Dendritic cell treated with granulocyte-macrophage colony-stimulating factor and Interleukin-4, amounts not matched to agents 40 ng/mL and 50 ng/mL, for 4 days (primary cell): ENCODE data around the gene ACTR1B.

Source experiments
- H3K27ac Mint-ChIP-seq: one replicate; pipeline ENCODE4 v1.8.0; 2022; ENCODE audit warnings: mild to moderate bottlenecking, mixed read lengths
- H3K27me3 Mint-ChIP-seq: one replicate; pipeline ENCODE4 v1.8.0; 2022; ENCODE audit warnings: mild to moderate bottlenecking, mixed read lengths
- H3K36me3 Mint-ChIP-seq: one replicate; pipeline ENCODE4 v1.8.0; 2022; ENCODE audit warnings: low read depth, mixed read lengths
- H3K4me1 Mint-ChIP-seq: one replicate; pipeline ENCODE4 v1.8.0; 2022; ENCODE audit warnings: low read depth, mixed read lengths
- H3K4me3 Mint-ChIP-seq: one replicate; pipeline ENCODE4 v1.8.0; 2022; ENCODE audit warnings: mild to moderate bottlenecking, moderate library complexity, mixed read lengths
- H3K9me3 Mint-ChIP-seq: one replicate; pipeline ENCODE4 v1.8.0; 2022; ENCODE audit warnings: mixed read lengths
- intact Hi-C: fragments of 100-400 bp; cut with micrococcal nuclease; formaldehyde crosslinking; loops from one replicate; pipeline ENCODE4 v1.15.0; 2022

ACTR1B gene

GRCh38 chr2:97659256-97660043, 4.4 kb downstream of the ACTR1B start:
- Mint-ChIP-seq H3K9me3 (peaks cover 9% of the 10 kb centered on the region), H3K36me3 (peaks cover 76% of the 10 kb centered on the region), H3K27me3 (no peaks in the 10 kb centered on the region), H3K27ac (peak overlapping the region; percentile 70), H3K4me1 (peaks cover 68% of the 10 kb centered on the region), H3K4me3 (peak overlapping the region; percentile 6)
- intact Hi-C loops = loop anchor here (5.0 kb wide), 1 partner anchor 948 kb away; the partner anchor contains the start of genes COA5 and UNC50

- H3K36me3 Mint-ChIP-seq = peaks cover 82% of the 10 kb centered on the region
- no peak overlapping the region for H3K4me3 Mint-ChIP-seq
- no peak overlapping the region for H3K27ac Mint-ChIP-seq
- no peaks in the 10 kb centered on the region for H3K27me3 Mint-ChIP-seq
- H3K9me3 Mint-ChIP-seq = peaks cover 16% of the 10 kb centered on the region
- intact Hi-C loops = no loop called here
- H3K4me1 Mint-ChIP-seq = peaks cover 75% of the 10 kb centered on the region
These were observed 5.1 kb downstream of the ACTR1B start for GRCh38 chr2:97658691-97659157.

- Mint-ChIP-seq H3K9me3 (peaks cover 18% of the 10 kb centered on the region), H3K27me3 (no peaks in the 10 kb centered on the region), H3K4me3 (no peak overlapping the region), H3K27ac (peak overlapping the region; percentile 30), H3K36me3 (peaks cover 79% of the 10 kb centered on the region), H3K4me1 (peaks cover 80% of the 10 kb centered on the region)
- intact Hi-C loops = no loop called here
These were observed 5.7 kb downstream of the ACTR1B start for GRCh38 chr2:97657986-97658690.

GRCh38 chr2:97656905-97657587, 6.8 kb downstream of the ACTR1B start:
- peak overlapping the region; percentile 30 for H3K27ac Mint-ChIP-seq
- peaks cover 18% of the 10 kb centered on the region for H3K9me3 Mint-ChIP-seq
- no peaks in the 10 kb centered on the region for H3K27me3 Mint-ChIP-seq
- peaks cover 77% of the 10 kb centered on the region for H3K4me1 Mint-ChIP-seq
- peaks cover 75% of the 10 kb centered on the region for H3K36me3 Mint-ChIP-seq
- H3K4me3 Mint-ChIP-seq = no peak overlapping the region
- intact Hi-C loops = no loop called here

GRCh38 chr2:97656129-97656755, 7.6 kb downstream of the ACTR1B start:
- no peak overlapping the region for H3K27ac Mint-ChIP-seq
- H3K9me3 Mint-ChIP-seq = peaks cover 18% of the 10 kb centered on the region
- H3K27me3 Mint-ChIP-seq = no peaks in the 10 kb centered on the region
- H3K4me3 Mint-ChIP-seq = no peak overlapping the region
- intact Hi-C loops = no loop called here
- H3K4me1 Mint-ChIP-seq = peaks cover 70% of the 10 kb centered on the region
- peaks cover 70% of the 10 kb centered on the region for H3K36me3 Mint-ChIP-seq

GRCh38 chr2:97654791-97655190, 9.1 kb downstream of the ACTR1B start:
- Mint-ChIP-seq H3K4me3 (no peak overlapping the region), H3K4me1 (peaks cover 60% of the 10 kb centered on the region)
- intact Hi-C loops = no loop called here

GRCh38 chr2:97654309-97654708, 9.5 kb downstream of the ACTR1B start:
- Mint-ChIP-seq H3K27ac (peak overlapping the region; percentile 59), H3K27me3 (no peaks in the 10 kb centered on the region), H3K9me3 (peaks cover 18% of the 10 kb centered on the region), H3K4me1 (peaks cover 61% of the 10 kb centered on the region), H3K4me3 (no peak overlapping the region), H3K36me3 (peaks cover 73% of the 10 kb centered on the region)
- intact Hi-C loops = no loop called here

More at GRCh38 chr2:97654791-97655190, 9.1 kb downstream of the ACTR1B start:
- peak overlapping the region; percentile 59 for H3K27ac Mint-ChIP-seq
- no peaks in the 10 kb centered on the region for H3K27me3 Mint-ChIP-seq
- H3K9me3 Mint-ChIP-seq = peaks cover 18% of the 10 kb centered on the region
- peaks cover 73% of the 10 kb centered on the region for H3K36me3 Mint-ChIP-seq

- H3K27me3 Mint-ChIP-seq = no peaks in the 10 kb centered on the region
- intact Hi-C loops = no loop called here
- H3K27ac Mint-ChIP-seq = peak overlapping the region; percentile 59
- H3K9me3 Mint-ChIP-seq = peaks cover 18% of the 10 kb centered on the region
- H3K4me3 Mint-ChIP-seq = no peak overlapping the region
- H3K36me3 Mint-ChIP-seq = peaks cover 73% of the 10 kb centered on the region
- peaks cover 65% of the 10 kb centered on the region for H3K4me1 Mint-ChIP-seq
These were observed 10.0 kb downstream of the ACTR1B start for GRCh38 chr2:97653874-97654273.

GRCh38 chr2:97653473-97653872, 10.4 kb downstream of the ACTR1B start:
- Mint-ChIP-seq H3K27ac (peak overlapping the region; percentile 53), H3K27me3 (no peaks in the 10 kb centered on the region), H3K9me3 (peaks cover 18% of the 10 kb centered on the region), H3K36me3 (peaks cover 73% of the 10 kb centered on the region), H3K4me1 (peaks cover 67% of the 10 kb centered on the region), H3K4me3 (no peak overlapping the region)
- intact Hi-C loops = no loop called here

- Mint-ChIP-seq H3K4me1 (peaks cover 63% of the 10 kb centered on the region), H3K4me3 (no peak overlapping the region), H3K27ac (peak overlapping the region; percentile 15), H3K27me3 (no peaks in the 10 kb centered on the region), H3K9me3 (peaks cover 18% of the 10 kb centered on the region), H3K36me3 (peaks cover 73% of the 10 kb centered on the region)
- intact Hi-C loops = no loop called here
These were observed 12.7 kb downstream of the ACTR1B start for GRCh38 chr2:97651114-97651513.

GRCh38 chr2:97646977-97647376, 16.9 kb downstream of the ACTR1B start:
- Mint-ChIP-seq H3K4me3 (peak overlapping the region; percentile 92), H3K4me1 (peaks cover 37% of the 10 kb centered on the region), H3K9me3 (no peaks in the 10 kb centered on the region), H3K36me3 (peaks cover 59% of the 10 kb centered on the region), H3K27ac (peak overlapping the region; percentile 99), H3K27me3 (peaks cover under 1% of the 10 kb centered on the region)
- intact Hi-C loops = no loop called here

GRCh38 chr2:97645695-97646629, 17.9 kb downstream of the ACTR1B start, which contains the start of gene COX5B:
Gene COX5B (plus strand): TSS chr2:97646062. CDS start chr2:97646087, 25 bp downstream.
- peaks cover 33% of the 10 kb centered on the region for H3K4me1 Mint-ChIP-seq
- intact Hi-C loops = loop anchor here (1.0 to 2.0 kb wide), 2 partner anchors 18 to 51 kb away; partner anchors contain the start of gene ACTR1B
- peaks cover 2% of the 10 kb centered on the region for H3K27me3 Mint-ChIP-seq
- peak within 1 kb of the TSS; percentile 92 for H3K4me3 Mint-ChIP-seq
- H3K36me3 Mint-ChIP-seq = peaks cover 55% of the 10 kb centered on the region
- H3K27ac Mint-ChIP-seq = peak within 1 kb of the TSS; percentile 99
- no peaks in the 10 kb centered on the region for H3K9me3 Mint-ChIP-seq
